Adrenal gland (tissue), 12 donors: ENCODE results near the gene CORO2A. TPM values are rescaled to one million over a fixed set of nuclear protein-coding genes. Genes with fewer than 3 reads are reported as not detected.
A peak's percentile ranks its signal among the peaks of the same experiment; 100 is the strongest.

Experiments
- DNase-seq, 7 donors: peaks; one replicate each; pipeline ENCODE4 v3.0.0-alpha.2; 2019 to 2020
- H3K27ac ChIP-seq, 5 donors: fragments of 200-600 bp; sonication (generic) in 4 of 5; 1 replicate in 3 of 5; 2 replicates in 2 of 5; pipeline versions ENCODE4 v1.5.1 to v1.8.0; 2016 to 2020; ENCODE audit warnings: mild to moderate bottlenecking in 1 of 5
- H3K27me3 ChIP-seq: fragments of 200-600 bp; 2 replicates; pipeline ENCODE4 v1.8.0; 2021
- H3K36me3 ChIP-seq, 2 donors: fragments of 200-600 bp; replicated peaks in 1 of 2; 1 replicate in 1 of 2; 2 replicates in 1 of 2; pipeline versions ENCODE4 v1.5.1 to v1.8.0; 2018 to 2022
- H3K4me1 ChIP-seq, 2 donors: fragments of 200-600 bp; replicated peaks in 1 of 2; 1 replicate in 1 of 2; 2 replicates in 1 of 2; pipeline versions ENCODE4 v1.5.1 to v1.8.0; 2018 to 2021
- H3K4me3 ChIP-seq, 4 donors: fragments of 200-600 bp; sonication (generic) in 3 of 4; one replicate each; pipeline ENCODE4 v1.5.1; 2016 to 2018
- H3K9me3 ChIP-seq, 3 donors: fragments of 200-600 bp; sonication (generic) in 1 of 3; replicated peaks in 1 of 3; 1 replicate in 2 of 3; 2 replicates in 1 of 3; pipeline versions ENCODE4 v1.5.1 to v1.8.0; 2016 to 2021
- CTCF ChIP-seq, 6 experiments: fragments of 450-650 bp in 4 of 6; fragments of 200-600 bp in 2 of 6; sonication (generic) in 1 of 6; IDR thresholded peaks; 1 replicate in 5 of 6; 2 replicates in 1 of 6; pipeline versions ENCODE4 v1.5.1 to v1.8.0; 2016 to 2021; ENCODE audit warnings: antibody characterized with exemption in 6 of 6, mild to moderate bottlenecking in 2 of 6, moderate library complexity in 1 of 6
- POLR2A ChIP-seq, 2 donors: fragments of 450-650 bp; IDR thresholded peaks; one replicate each; pipeline ENCODE4 v1.6.1; 2017; ENCODE audit warnings: antibody characterized with exemption in 2 of 2, mild to moderate bottlenecking in 2 of 2, moderate library complexity in 1 of 2
- WGBS, 4 donors: extraction: QIAGEN DNeasy Blood & Tissue Kit in 2 of 4; methylation state at CpG; one replicate each; pipeline versions ENCODE4 v1.1.5 to v1.1.7; 2013 to 2017; 5-methylcytosine and 5-hydroxymethylcytosine counted together
- intact Hi-C, 2 donors: fragments of 100-400 bp; cut with DNase I; formaldehyde crosslinking; loops; one replicate each; pipeline versions ENCODE4 v1.14.1 to v1.15.0; 2022 to 2023
- microRNA-seq, 3 donors: library from miRNA; unstranded; fragments of <30 nt; microRNA quantifications; one replicate each; pipeline ENCODE4, GENCODE V29; 2017 to 2020
- polyA plus RNA-seq, 3 donors: library from polyadenylated mRNA; stranded (reverse); fragments of 200-250 nt in 2 of 3; fragments of 350-450 nt in 1 of 3; fragmentation: Illumina TruSeq in 1 of 3; extraction: RNeasy Lipid Tissue Mini Kit (QIAGEN cat#74804) in 1 of 3; gene quantifications; one replicate each; pipeline ENCODE4 v1.2.3, GENCODE V29; 2013 to 2014
- small RNA-seq, 2 donors: library from RNA; depleted of rRNA; stranded (forward); fragments of <200 nt; gene quantifications; one replicate each; pipeline ENCODE3, GENCODE V24; 2016
- total RNA-seq, 9 donors: library from RNA; depleted of rRNA in 4 of 9; stranded (reverse); fragments of >200 nt in 4 of 9; fragments of 120-200 nt in 1 of 9; fragmentation: NEBNext Ultra II Directional in 1 of 9; extraction: Animal tissue kit (Norgen Biotek cat#: 25700) in 1 of 9; gene quantifications; one replicate each; pipeline versions ENCODE4 v1.1.0 to v1.2.4, GENCODE V29; 2013 to 2023
- donor health status: healthy with polysubstance abuse.
- donor health status: Bipolar disorder and iron deficiency.
- donor health status: DM: yes; HTN: yes; CAD: no.
- donor health status: DM: no; HTN: no; CAD: no.
- donor health status: DM: no; HTN: no; CAD: no.
- donor health status: DM: yes; HTN: yes; CAD: no.

Gene CORO2A
- total and polyA plus RNA-seq, 12 donors, result 0.06 to 3.9 (median 1.2) TPM

DNA sequence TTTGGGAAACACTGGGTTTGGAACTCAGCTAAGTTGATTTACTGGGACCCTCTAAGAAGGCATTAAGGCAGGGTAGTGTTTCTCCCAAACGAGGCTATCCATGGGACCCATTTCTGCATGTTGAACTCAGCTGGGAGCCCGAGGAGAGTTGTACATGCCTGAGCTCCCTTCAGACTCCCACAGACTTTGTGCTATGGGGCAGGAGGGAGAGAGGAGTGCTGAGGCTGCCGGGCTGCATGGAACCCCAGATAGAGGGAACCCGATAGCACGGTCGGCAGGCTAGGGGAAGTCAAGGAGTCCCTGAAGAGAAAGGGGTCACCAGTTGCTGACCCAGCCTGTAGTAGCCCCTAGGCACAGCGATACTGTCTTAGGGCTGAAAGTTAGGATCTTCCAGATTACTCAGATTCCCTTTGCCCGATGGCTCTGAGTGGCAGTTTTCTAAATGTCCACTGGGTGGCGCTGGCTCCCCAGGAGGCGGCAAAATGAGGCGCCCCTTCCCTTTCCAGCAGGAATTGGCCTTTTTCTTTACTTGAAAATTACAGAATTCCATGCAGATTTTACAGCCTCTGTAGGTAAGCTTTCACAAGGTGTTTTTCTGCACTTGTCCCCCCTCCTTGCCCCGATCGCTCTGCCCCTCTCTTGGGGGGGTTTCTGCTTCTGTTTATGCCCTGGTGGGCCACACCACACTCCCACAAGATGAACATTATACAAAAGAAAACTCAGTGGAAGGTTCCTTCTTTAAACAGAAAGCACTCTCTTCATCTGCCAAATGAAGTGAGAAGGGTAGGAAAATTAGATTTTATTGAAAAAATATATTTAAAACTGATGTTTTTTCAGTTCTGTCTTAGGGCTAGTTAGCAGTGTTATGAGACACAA lies 118.1 kb downstream of the CORO2A start:
- Histone ChIP-seq H3K27ac (peak overlapping the region in 1 of 5 donors; percentile 0), H3K9me3 (no peaks in the 10 kb centered on the region), H3K4me1 (no peaks in the 10 kb centered on the region), H3K4me3 (no peak overlapping the region), H3K27me3 (no peaks in the 10 kb centered on the region), H3K36me3 (peaks cover 0 to 10% of the 10 kb centered on the region in 2 donors)
- WGBS, 4 donors, result 30 to 39% (median 34%) methylated on average over 13 of the region's 13 CpGs
- TF ChIP-seq POLR2A (IDR thresholded peaks at IDR 0.05), result no peak
- peak; percentile 82 to 97 (median 84) for TF ChIP-seq CTCF (IDR thresholded peaks at IDR 0.05)
- intact Hi-C loops, result loop anchor here (5.0 to 10.0 kb wide), 4 partner anchors 130 to 190 kb away; partner anchors contain the start of gene TBC1D2 (in 1 of the 2)
- peak; percentile 50 to 82 (median 66) for DNase-seq

DNA sequence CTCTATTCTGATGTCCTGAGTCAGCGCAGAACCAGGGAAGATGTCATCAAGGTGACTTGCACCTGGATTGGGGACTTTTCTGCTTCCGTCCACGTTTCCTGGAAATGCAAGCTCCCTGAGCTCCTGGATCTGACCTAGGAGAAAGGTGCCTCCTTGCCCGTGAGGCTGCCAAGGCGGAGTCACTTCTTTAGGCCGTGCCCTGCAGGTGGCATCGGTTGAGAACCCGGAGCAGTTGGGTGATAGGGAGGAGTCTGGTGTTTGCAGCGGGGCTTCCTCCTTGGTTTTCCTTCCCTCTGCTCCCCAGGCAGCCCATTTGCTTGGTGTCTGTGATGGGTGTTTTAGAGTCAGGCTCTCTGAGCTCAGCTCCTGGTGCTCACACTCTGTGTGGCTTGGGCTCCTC lies 120.7 kb downstream of the CORO2A start:
- 85 to 96% (median 92%) methylated on average over 6 to 9 of the region's 9 CpGs for WGBS, 4 donors
- no peaks in the 10 kb centered on the region for H3K36me3 ChIP-seq
- H3K4me1 ChIP-seq, result no peaks in the 10 kb centered on the region
- no peak overlapping the region for H3K4me3 ChIP-seq
- H3K9me3 ChIP-seq, result no peaks in the 10 kb centered on the region
- H3K27ac ChIP-seq, result no peak overlapping the region
- no peaks in the 10 kb centered on the region for H3K27me3 ChIP-seq
- TF ChIP-seq CTCF (IDR thresholded peaks at IDR 0.05) (no peak), POLR2A (IDR thresholded peaks at IDR 0.05) (no peak)
- DNase-seq, result peak in 1 of 7 donors; percentile 44
- intact Hi-C loops, result loop anchor here (5.0 to 10.0 kb wide), 4 partner anchors 133 to 193 kb away; partner anchors contain the start of gene TBC1D2 (in 1 of the 2)

Small RNAs within 50 kb of the gene (microRNA-seq; reads per million reads assigned to microRNA genes)
- gene MIR6854, result 0 to 0.28 (median 0) reads per million in 3 donors

Small RNAs within 50 kb of the gene (small RNA-seq; reads per million reads assigned to genes)
- gene MIR6854 (0 reads per million in 2 donors), gene RF00017 (0 reads per million in 2 donors)

Other genes with a start within 250 kb of the CORO2A start
- gene ANP32B, start 209.3 kb downstream of the CORO2A start, total RNA-seq, result 100 to 1,000 TPM in 1 of 9 donors, 10 to 100 TPM in 8; 13.4 to 100 (median 23.6) TPM
- gene ANP32B, start 209.3 kb downstream of the CORO2A start, polyA plus RNA-seq, result 100 to 1,000 TPM in 2 of 3 donors, 10 to 100 TPM in 1; 72.9 to 156 (median 122) TPM
- 10 to 100 TPM; 24.2 to 81.5 (median 39.0) TPM for gene NANS, start 135.9 kb downstream of the CORO2A start, total RNA-seq
- gene NANS, start 135.9 kb downstream of the CORO2A start, polyA plus RNA-seq, result 10 to 100 TPM; 27.8 to 77.9 (median 38.4) TPM
- 10 to 100 TPM in 7 of 9 donors, 1 to 10 TPM in 1, under 1 TPM in 1; 0.72 to 24.8 (median 14.5) TPM for gene TRIM14, start 73.4 kb downstream of the CORO2A start, total RNA-seq
- gene TRIM14, start 73.4 kb downstream of the CORO2A start, polyA plus RNA-seq, result 1 to 10 TPM; 2.6 to 7.1 (median 6.2) TPM
- gene TBC1D2, start 63.0 kb upstream of the CORO2A start, total RNA-seq, result 10 to 100 TPM in 6 of 9 donors, 1 to 10 TPM in 2, under 1 TPM in 1; 0.67 to 21.9 (median 11.3) TPM
- gene TBC1D2, start 63.0 kb upstream of the CORO2A start, polyA plus RNA-seq, result 10 to 100 TPM in 1 of 3 donors, 1 to 10 TPM in 2; 1.5 to 14.3 (median 6.3) TPM